Fibroblast of lung (primary cell): Measurements from ENCODE around the gene NT5C. TPM values are rescaled to one million over a fixed set of nuclear protein-coding genes. Genes with fewer than 3 reads are reported as not detected.
"Not testable (repeated sequence)": the region's sequence is repeated elsewhere in the genome, so short reads cannot be mapped to it uniquely, and the experiment has no call there.

Experiments used
- DNase-seq, 2 donors: peaks; one replicate each; pipeline versions ENCODE4 v3.0.0 to v3.0.0-alpha.2; 2010; ENCODE audit warnings: low read depth in 2 of 2
- H2AFZ ChIP-seq: 2 replicates; pipeline ENCODE4 v1.5.1; 2012; ENCODE audit warnings: low read length, control low read depth, inconsistent platforms
- H3K27ac ChIP-seq: 2 replicates; pipeline ENCODE4 v1.5.1; 2011; ENCODE audit warnings: low read length, control low read depth; ENCODE audit not compliant: insufficient read depth
- H3K27me3 ChIP-seq: 2 replicates; pipeline ENCODE4 v1.5.1; 2011; ENCODE audit warnings: mild to moderate bottlenecking, low read length; ENCODE audit not compliant: control insufficient read depth, insufficient read depth
- H3K36me3 ChIP-seq: 2 replicates; pipeline ENCODE4 v1.5.1; 2011; ENCODE audit warnings: low read length; ENCODE audit not compliant: control insufficient read depth, insufficient read depth
- H3K4me1 ChIP-seq: 2 replicates; pipeline ENCODE4 v1.5.1; 2011; ENCODE audit warnings: low read length; ENCODE audit not compliant: control insufficient read depth, insufficient read depth; ENCODE audit errors: extremely low read depth
- H3K4me2 ChIP-seq: 2 replicates; pipeline ENCODE4 v1.5.1; 2011; ENCODE audit warnings: low read length, control low read depth; ENCODE audit not compliant: insufficient read depth; ENCODE audit errors: extremely low read depth
- H3K4me3 ChIP-seq, 4 experiments: fragments of 200-600 bp in 1 of 4; sonication (generic) in 1 of 4; replicated peaks in 1 of 4; 2 replicates each; pipeline ENCODE4 v1.5.1; 2011 to 2016; ENCODE audit warnings: low read length in 4 of 4, low read depth in 3 of 4, mild to moderate bottlenecking in 3 of 4, control low read depth in 2 of 4, inconsistent platforms in 1 of 4, mixed read lengths in 1 of 4; ENCODE audit not compliant: insufficient read depth in 1 of 4; ENCODE audit errors: control extremely low read depth in 1 of 4
- H3K79me2 ChIP-seq: 2 replicates; pipeline ENCODE4 v1.5.1; 2012; ENCODE audit warnings: mild to moderate bottlenecking, low read length, inconsistent platforms; ENCODE audit not compliant: control insufficient read depth, insufficient read depth
- H3K9ac ChIP-seq: 2 replicates; pipeline ENCODE4 v1.5.1; 2011; ENCODE audit warnings: mild to moderate bottlenecking, low read length, control low read depth; ENCODE audit not compliant: insufficient read depth
- H3K9me3 ChIP-seq: 2 replicates; pipeline ENCODE4 v1.5.1; 2012; ENCODE audit warnings: low read depth, low read length; ENCODE audit not compliant: control insufficient read depth, insufficient read depth
- H4K20me1 ChIP-seq: 2 replicates; pipeline ENCODE4 v1.5.1; 2011; ENCODE audit warnings: low read length; ENCODE audit not compliant: control insufficient read depth, insufficient read depth; ENCODE audit errors: extremely low read depth
- CTCF ChIP-seq, 2 donors: IDR thresholded peaks in 1 of 2; conservative IDR thresholded peaks in 1 of 2; 1 replicate in 1 of 2; 2 replicates in 1 of 2; pipeline ENCODE4 v1.5.1; 2011 to 2012; ENCODE audit warnings: low read length in 2 of 2, control low read depth in 1 of 2, inconsistent platforms in 1 of 2, low read depth in 1 of 2, mild to moderate bottlenecking in 1 of 2
- EZH2 ChIP-seq: IDR thresholded peaks from 2 replicates; pipeline ENCODE4 v1.5.1; 2012; ENCODE audit warnings: low read length, control low read depth, mild to moderate bottlenecking; ENCODE audit errors: missing control alignments
- polyA plus RNA-seq, 2 donors: library from polyadenylated mRNA; depleted of rRNA in 1 of 2; stranded (reverse) in 1 of 2; unstranded in 1 of 2; fragments of >200 nt; gene quantifications; 2 replicates each; pipeline ENCODE4 v1.2.1, GENCODE V29; 2011 to 2012; ENCODE audit warnings: missing spikeins in 1 of 2
- total RNA-seq: library from RNA; depleted of rRNA; stranded (reverse); fragments of >200 nt; gene quantifications from 2 replicates; pipeline ENCODE4 v1.2.1, GENCODE V29; 2014

NT5C gene
- total and polyA plus RNA-seq, 2 donors (not counting 1 experiment from before 2014, with no cell fraction given) = 18.6 to 29.9 TPM

DNA sequence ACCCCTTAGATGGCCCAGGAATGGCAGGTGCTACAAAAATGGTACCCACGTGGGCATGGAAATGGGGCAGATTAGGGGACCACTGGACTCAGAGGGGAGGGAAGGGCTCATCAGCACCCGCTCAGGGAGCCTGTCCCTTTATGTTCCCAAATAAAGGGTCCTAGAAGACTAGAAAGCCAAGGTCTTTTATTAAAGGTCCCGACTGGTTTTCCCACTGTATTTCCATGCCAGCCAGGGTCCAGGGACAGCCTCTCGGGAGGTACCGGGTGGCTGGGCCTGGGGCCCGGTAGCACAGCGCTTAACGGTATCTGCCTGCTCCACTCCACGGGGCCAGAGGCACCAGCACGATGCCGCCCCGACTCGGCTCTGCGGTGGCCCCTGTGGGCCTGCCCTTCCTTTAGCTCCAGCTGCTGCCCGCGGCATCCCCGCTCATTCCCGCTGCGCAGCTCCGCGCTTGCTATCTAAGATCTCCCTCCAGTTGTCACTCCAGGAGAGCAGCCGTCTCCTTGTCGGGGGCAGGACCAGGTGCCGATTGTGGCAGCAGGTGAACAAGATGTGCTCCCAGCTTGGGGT is 1.4 kb downstream of the NT5C start:
- no peaks in the 10 kb centered on the region for H3K79me2 ChIP-seq

GRCh38 chr17:75129576-75129975 is 2.0 kb downstream of the NT5C start:
- H3K4me2 ChIP-seq = no peak overlapping the region
- no peak overlapping the region for H2AFZ ChIP-seq
- H3K4me3 ChIP-seq = no peak overlapping the region
- TF ChIP-seq EZH2 (no peak), CTCF (conservative IDR thresholded peaks at IDR 0.05 in 1 of 2, IDR thresholded peaks at IDR 0.05 in 1 of 2; ENCODE audit: low read depth in 1 of 2, low read length in 2 of 2) (no peak)
- H3K9me3 ChIP-seq = no peaks in the 10 kb centered on the region
- no peak for DNase-seq
- H3K4me1 ChIP-seq = no peaks in the 10 kb centered on the region
- H3K9ac ChIP-seq = no peak overlapping the region
- H4K20me1 ChIP-seq = no peaks in the 10 kb centered on the region
- peaks cover 12% of the 10 kb centered on the region for H3K36me3 ChIP-seq
- H3K27ac ChIP-seq = no peak overlapping the region
- no peaks in the 10 kb centered on the region for H3K79me2 ChIP-seq
- no peaks in the 10 kb centered on the region for H3K27me3 ChIP-seq

More for the DNA sequence above, 1.4 kb downstream of the NT5C start:
- Histone ChIP-seq H3K4me3 (peak overlapping the region; percentile 67 to 87 (median 78)), H4K20me1 (no peaks in the 10 kb centered on the region), H3K36me3 (peaks cover 12% of the 10 kb centered on the region), H3K27ac (no peak overlapping the region), H3K9me3 (no peaks in the 10 kb centered on the region), H3K27me3 (no peaks in the 10 kb centered on the region), H3K9ac (no peak overlapping the region), H3K4me1 (no peaks in the 10 kb centered on the region), H3K4me2 (peak overlapping the region; percentile 81), H2AFZ (no peak overlapping the region)
- TF ChIP-seq CTCF (conservative IDR thresholded peaks at IDR 0.05 in 1 of 2, IDR thresholded peaks at IDR 0.05 in 1 of 2; ENCODE audit: low read depth in 1 of 2, low read length in 2 of 2) (no peak), EZH2 (no peak)
- DNase-seq = no peak

- no peak for TF ChIP-seq EZH2
- TF ChIP-seq CTCF (conservative IDR thresholded peaks at IDR 0.05 in 1 of 2, IDR thresholded peaks at IDR 0.05 in 1 of 2; ENCODE audit: low read depth in 1 of 2, low read length in 2 of 2) = no peak
- Histone ChIP-seq H3K36me3 (peaks cover 12% of the 10 kb centered on the region), H3K9ac (no peak overlapping the region), H3K79me2 (no peaks in the 10 kb centered on the region), H3K27ac (no peak overlapping the region), H3K4me1 (no peaks in the 10 kb centered on the region), H3K9me3 (no peaks in the 10 kb centered on the region), H3K4me2 (no peak overlapping the region), H3K4me3 (no peak overlapping the region), H2AFZ (no peak overlapping the region), H3K27me3 (no peaks in the 10 kb centered on the region), H4K20me1 (no peaks in the 10 kb centered on the region)
- DNase-seq = no peak
These were observed 2.6 kb downstream of the NT5C start for GRCh38 chr17:75128694-75129505.

DNA sequence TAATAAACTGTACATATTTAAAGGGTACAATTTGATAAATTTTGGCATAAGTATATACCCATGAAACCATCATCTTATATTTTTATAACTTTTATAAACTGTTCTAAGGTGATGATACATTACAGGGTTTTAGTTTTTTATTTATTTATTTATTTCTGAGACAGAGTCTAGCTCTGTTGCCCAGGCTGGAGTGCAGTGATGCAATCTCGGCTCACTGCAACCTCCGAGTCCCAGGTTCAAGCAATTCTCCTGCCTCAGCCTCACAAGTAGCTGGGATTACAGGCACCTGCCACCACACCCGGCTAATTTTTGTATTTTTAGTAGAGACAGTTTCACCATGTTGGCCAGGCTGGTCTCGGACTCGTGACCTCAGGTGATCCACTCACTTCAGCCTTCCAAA is 3.6 kb downstream of the NT5C start:
- not testable (repeated sequence) for H3K4me1 ChIP-seq, H3K9me3 ChIP-seq

More for the DNA sequence above, 3.6 kb downstream of the NT5C start:
- not testable (repeated sequence) for H4K20me1 ChIP-seq, H2AFZ ChIP-seq, H3K9ac ChIP-seq, H3K27ac ChIP-seq, H3K4me2 ChIP-seq, H3K4me3 ChIP-seq, H3K27me3 ChIP-seq, DNase-seq, H3K79me2 ChIP-seq
- H3K36me3 ChIP-seq = peaks cover 12% of the 10 kb centered on the region
